ENCODE data around the gene CYTL1.

Gene CYTL1

GRCh38 chr4:5021546-5021945, 2.3 kb upstream of the CYTL1 start:
- no peak for DNase-seq (ENCODE audit: low read depth, low spot score)
- TF ChIP-seq CTCF (IDR thresholded peaks at IDR 0.05; ENCODE audit: insufficient read depth, low read length, missing control alignments) = no peak
- ChIA-PET CTCF (interaction anchor here (2.2 kb wide), 1 partner anchor 29 kb away, joined by 5 read pairs; the partner anchor contains the start of gene STK32B), POLR2A (no interaction called here)
- no peak overlapping the region for H3K4me3 ChIP-seq (ENCODE audit: low read depth, low read length)

DNA sequence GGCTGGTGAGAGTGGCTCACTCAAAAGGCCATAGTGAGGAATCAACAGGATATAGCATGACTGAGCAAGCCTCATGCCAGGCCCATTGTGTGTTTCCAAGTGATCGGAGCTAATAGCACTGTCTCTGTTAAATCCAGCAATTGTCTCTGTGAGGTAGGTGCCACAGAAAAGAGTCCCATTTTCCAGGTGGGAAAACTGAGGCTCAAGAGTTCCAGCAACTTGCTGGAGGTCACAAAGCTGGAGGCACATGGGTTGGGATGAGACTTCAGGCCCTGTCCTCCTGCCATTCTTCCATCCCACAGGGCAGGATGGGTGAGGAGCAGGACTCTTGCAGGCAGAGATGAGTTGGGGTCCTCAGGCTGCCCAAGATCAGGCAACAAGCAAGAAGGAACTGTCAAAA, 1.1 kb upstream of the CYTL1 start:
- H3K4me3 ChIP-seq (ENCODE audit: low read depth, low read length) = no peak overlapping the region
- POLR2A ChIA-PET = no interaction called here
- no peak for TF ChIP-seq CTCF (IDR thresholded peaks at IDR 0.05; ENCODE audit: insufficient read depth, low read length, missing control alignments)
- CTCF ChIA-PET = interaction anchor here (2.2 kb wide), 1 partner anchor 30 kb away, joined by 5 read pairs; the partner anchor contains the start of gene STK32B
- DNase-seq (ENCODE audit: low read depth, low spot score) = no peak

GRCh38 chr4:5019796-5020195, 538 bp upstream of the CYTL1 start:
- no peak for DNase-seq (ENCODE audit: low read depth, low spot score)
- POLR2A ChIA-PET = no interaction called here
- CTCF ChIA-PET = no interaction called here
- no peak for TF ChIP-seq CTCF (IDR thresholded peaks at IDR 0.05; ENCODE audit: insufficient read depth, low read length, missing control alignments)
- H3K4me3 ChIP-seq (ENCODE audit: low read depth, low read length) = no peak overlapping the region

- ChIA-PET POLR2A (no interaction called here), CTCF (interaction anchor here (0.8 kb wide), 1 partner anchor 29 kb away, joined by 3 read pairs; no protein-coding TSS in a partner anchor)
- H3K4me3 ChIP-seq (ENCODE audit: low read depth, low read length) = no peak overlapping the region
- no peak for DNase-seq (ENCODE audit: low read depth, low spot score)
- no peak for TF ChIP-seq CTCF (IDR thresholded peaks at IDR 0.05; ENCODE audit: insufficient read depth, low read length, missing control alignments)
Observed at GRCh38 chr4:5018603-5019002, 655 bp downstream of the CYTL1 start.

DNA sequence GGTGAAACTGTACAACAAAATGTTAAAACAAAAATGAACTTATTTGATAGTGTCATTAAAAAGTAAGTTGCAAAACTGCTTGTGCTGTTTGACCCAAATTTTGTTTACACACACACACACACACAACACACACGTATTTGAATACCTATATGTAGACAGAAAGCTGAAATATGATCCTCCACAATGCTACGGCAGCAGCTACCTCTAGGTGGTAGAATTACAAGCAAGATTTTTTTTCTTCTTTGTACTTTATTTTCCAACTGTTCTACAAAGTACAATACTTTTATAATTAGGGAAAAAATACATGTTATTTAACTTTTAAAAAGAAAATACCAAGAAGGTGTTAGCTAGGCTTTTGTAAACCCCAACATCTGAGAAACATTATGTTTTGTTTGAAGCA, 1.2 kb downstream of the CYTL1 start:
- no peak overlapping the region for H3K4me3 ChIP-seq (ENCODE audit: low read depth, low read length)
- no peak for TF ChIP-seq CTCF (IDR thresholded peaks at IDR 0.05; ENCODE audit: insufficient read depth, low read length, missing control alignments)
- DNase-seq (ENCODE audit: low read depth, low spot score) = no peak
- POLR2A ChIA-PET = no interaction called here
- CTCF ChIA-PET = interaction anchor here (0.8 kb wide), 1 partner anchor 29 kb away, joined by 3 read pairs; no protein-coding TSS in a partner anchor

DNA sequence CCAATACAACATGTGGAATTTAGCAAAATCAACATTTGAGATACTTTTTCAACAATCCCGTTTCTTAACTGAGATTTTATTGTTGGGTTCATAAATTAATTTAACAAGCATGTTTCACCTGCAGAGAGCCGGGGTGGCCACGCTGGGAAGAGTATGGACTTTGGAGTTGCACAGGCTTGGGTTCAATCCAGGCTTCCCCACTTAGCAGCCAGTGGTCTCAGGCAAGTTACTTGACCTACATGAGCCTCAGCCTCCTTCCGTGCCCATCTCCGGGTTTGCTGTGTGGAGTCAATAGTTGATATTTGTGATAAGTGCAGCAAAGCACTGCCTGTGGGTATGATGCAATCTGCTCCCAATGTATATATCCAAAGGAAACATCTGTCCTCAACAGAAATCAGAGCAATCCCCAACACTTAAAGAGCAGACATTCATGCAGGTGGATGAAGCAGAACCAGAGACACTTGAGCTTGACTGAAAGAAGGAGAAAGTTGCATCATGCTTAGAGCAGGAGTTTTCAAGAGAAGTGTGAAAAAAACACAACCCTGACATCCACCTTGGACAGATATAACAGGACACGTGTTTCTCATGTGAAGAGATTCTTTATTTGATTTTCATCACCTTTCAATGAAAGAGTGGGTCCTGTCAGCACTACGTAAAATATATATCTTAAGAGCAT, 5.1 kb downstream of the CYTL1 start:
- CTCF ChIA-PET = interaction anchor here (1.1 to 1.9 kb wide), 2 partner anchors 18 to 20 kb away, joined by 4 to 9 read pairs; no protein-coding TSS in a partner anchor
- no peak overlapping the region for H3K4me3 ChIP-seq (ENCODE audit: low read depth, low read length)
- POLR2A ChIA-PET = no interaction called here
- DNase-seq (ENCODE audit: low read depth, low spot score) = no peak
- TF ChIP-seq CTCF (IDR thresholded peaks at IDR 0.05; ENCODE audit: insufficient read depth, low read length, missing control alignments) = no peak
